COLO668 (cell line): Measurements from ENCODE around the gene RUBCN.
A peak's percentile ranks its signal among the peaks of the same experiment; 100 is the strongest.

Experiments used
- DNase-seq: peaks from one replicate; lab custom pipeline; 2025; ENCODE audit not compliant: unreplicated experiment; lab: John Stamatoyannopoulos, UW

The RUBCN gene

DNA sequence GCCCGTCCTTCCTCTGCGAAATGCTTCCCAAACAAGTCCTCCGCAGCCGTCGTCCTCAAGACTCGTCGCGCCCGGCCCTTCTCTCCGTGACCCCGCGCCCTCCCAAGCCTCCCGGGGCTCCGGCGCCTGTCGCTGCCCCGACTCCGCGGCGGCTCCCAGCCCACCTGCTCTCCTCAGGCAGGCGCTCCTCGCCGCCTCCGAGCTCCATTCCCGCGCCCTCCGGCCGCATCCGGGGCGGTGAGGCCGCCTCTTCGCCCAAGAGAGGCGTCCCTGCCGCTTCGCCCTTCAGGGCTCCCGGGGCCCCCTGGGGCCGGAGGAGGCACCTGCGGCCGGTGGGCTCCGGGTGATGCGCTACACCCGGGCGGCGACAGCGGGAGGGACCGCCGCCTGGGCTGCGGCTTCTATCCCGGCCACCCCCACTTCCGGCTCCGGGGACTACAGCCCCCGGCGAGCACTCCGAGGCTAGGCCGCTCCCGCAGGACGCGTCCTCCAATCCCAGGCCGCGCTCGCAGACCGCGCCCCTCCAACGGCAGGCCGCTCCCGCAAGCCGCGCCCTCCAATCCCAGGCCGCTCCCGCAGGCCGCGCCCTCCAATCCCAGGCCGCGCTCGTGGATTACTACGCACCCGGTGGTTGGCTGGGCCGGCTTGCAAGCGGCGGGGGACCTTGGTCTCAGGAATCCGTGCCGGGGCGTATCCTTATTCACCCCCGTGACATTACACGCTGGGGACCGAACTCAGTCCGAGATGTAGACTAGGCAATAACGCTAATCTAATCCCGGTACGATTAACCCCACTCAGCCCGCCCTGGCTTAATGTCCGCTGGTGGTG lies at the start of gene RUBCN:
Gene RUBCN (minus strand): TSS at position 414 of the 828 bp plus-strand sequence. CDS start 185 bp downstream, at position 229.
- peak; percentile 94 for DNase-seq

DNA sequence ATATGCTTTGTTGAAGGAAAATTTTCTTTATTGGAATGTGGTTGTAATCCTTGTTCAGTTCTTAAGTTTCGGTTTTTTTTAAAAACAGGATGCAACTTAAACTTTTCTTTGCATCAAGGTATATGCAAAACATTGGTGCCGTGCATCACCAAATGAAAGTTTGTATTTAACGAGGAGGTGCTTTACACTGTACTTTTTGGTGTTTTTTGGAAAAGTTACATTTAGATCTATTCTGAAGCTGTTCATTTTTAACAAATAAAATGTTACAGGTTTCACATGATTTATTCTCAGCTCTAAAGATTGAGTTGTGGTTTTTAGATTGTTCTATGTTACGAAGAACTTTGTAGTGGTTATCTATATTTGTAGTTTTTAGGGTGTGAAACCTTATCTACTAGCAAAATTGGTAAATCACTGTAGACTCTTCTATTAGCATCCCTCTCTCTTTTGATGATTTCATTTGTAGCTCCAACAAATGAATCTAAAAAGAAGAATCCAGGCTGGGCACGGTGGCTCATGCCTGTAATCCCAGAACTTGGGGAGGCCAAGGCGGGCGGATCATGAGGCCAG lies 47.4 kb upstream of the RUBCN start:
- no peak for DNase-seq

DNA sequence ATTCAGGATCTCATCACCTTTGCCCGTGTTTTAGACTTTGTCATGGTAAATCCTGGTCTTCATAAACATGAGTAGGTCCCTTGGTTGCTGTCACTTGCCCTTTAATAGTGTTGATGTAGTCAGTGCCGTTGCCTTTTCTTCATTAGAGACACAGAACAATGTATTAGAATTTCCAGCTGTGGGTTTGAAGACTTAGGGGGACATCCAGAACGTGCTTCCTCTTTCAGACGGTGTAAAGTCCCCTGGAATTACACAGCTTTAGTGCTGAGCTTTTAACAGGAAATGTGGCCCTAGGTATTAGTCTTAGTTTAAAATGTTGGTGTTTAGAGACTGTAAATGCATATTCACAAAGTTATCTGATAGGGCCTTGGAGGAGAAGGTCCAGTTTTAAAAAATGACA lies 45.5 kb upstream of the RUBCN start:
- DNase-seq, result no peak

DNA sequence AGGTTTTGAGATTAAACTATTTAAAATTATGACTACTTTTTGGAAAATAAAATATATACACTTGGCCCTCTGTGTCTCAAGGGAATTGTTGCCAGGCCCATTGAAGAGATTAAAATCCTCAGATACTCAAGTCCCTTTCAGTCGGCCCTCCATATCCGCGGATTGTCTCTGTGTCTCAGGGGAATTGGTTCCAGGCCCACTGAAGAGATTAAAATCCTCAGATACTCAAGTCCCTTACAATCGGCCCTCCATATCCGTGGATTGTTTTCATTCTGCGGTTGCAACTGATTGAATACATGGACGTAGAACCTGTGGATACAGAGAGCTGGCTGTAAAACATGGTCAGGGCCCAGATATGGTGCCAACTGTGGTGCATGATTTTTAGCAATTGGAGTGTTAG lies 38.6 kb upstream of the RUBCN start:
- DNase-seq, result no peak

GRCh38 chr3:197761784-197762183 lies 25.1 kb upstream of the RUBCN start:
- no peak for DNase-seq

- no peak for DNase-seq
These were observed 21.8 kb upstream of the RUBCN start for GRCh38 chr3:197758512-197758911.

DNA sequence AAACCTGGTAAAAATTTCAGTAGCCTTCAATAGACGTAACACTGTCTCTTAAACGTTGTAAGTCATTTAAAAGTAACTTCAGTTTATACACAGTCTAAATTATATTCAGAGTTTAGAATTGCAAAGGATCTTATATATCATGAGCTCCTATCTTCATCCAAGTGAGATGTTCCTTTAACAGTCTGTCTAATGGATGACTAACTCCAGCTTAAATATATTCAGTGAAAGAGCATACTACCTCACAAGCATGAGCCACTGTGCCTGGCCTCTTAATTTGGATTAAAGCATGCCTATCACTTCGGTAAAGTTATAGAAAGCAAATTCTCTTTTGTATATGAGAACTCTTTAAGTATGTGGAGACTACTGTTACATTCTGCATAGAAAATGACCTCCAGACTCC lies 20.0 kb upstream of the RUBCN start:
- DNase-seq, result no peak

- no peak for DNase-seq
These were observed 16.6 kb upstream of the RUBCN start for GRCh38 chr3:197753263-197753662.

DNA sequence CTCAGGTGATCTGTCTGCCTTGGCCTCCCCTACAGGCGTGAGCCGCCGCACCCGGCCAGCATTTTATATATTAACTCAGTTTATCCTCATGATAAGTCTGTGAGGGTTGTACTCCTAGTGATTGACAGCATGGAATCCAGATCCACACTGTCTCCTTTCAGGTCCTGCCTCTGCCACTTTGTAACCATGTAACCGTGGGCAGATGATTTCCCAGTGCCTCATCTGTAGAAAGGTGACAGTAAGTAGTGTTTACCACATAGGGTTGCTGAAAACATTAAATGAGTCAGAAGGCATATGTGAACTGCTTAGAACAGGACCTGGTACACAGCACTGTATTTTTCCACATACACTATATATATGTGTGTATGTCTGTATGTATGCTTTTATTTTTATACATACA lies 15.4 kb upstream of the RUBCN start:
- no peak for DNase-seq

GRCh38 chr3:197750858-197751737 lies 14.4 kb upstream of the RUBCN start:
- DNase-seq, result peak; percentile 23

DNA sequence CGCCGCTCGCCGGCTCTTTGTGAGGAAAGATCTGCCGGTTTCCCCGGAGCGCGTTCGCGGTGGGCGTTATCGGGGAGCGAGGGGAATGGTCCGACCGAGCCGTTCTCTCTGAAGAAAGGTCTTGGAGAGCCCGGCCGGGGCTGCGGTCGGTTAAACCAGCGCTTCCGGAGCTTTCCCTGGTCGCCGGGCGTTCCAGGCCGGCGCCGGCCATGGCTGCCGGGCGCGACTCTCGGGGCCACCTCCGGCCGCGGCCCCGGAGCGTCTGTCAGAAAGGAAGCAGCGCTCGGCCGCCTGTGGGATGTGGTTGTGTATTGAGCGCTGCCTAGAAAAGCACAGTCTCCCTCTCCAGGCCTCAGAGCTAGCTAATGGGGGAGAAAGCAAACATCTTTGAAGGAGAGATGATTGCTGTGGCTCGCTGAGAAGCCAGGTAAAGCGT lies 13.7 kb upstream of the RUBCN start:
- peak; percentile 65 for DNase-seq

DNA sequence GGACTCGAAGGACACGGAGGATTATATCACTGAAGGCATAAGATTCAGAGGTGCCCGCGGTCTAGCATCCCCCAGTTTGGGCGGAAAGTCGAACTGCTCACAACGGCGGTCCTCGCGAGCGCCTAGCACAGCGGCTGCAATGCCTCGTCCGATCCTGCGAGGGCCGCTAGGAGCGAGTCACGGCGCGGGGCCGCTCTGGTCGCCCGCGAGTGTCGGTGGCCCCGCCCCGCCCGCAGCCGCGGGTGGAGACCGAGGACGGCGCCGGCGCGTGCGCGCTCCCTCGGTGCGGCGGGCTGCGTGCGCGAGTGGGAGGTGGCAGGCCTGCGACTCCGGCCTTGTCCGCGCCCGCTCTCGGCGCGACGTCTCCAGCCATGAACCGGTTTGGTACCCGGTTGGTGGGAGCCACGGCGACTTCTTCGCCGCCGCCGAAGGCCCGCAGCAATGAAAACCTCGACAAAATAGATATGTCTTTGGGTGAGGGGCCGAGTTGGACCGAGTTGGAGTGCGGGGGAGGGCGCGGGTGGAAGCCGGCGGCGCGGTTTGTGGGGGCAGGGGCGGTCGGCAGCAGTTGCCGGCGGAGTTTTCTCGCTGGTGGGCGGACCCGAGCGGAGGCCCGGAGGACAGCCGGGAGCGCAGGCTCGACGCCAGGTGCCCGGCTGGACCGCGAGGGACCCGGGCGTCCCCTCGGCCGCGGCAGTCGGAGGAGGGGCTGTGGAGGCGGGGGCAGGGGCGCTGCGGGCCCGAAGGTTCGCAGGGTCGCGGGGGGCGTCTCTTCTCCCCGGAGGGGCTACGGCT lies 13.1 kb upstream of the RUBCN start, which contains the start of gene FYTTD1:
Gene FYTTD1 (plus strand): TSS at position 283 of the 795 bp plus-strand sequence. CDS start 89 bp downstream, at position 372.
- peak; percentile 93 for DNase-seq

DNA sequence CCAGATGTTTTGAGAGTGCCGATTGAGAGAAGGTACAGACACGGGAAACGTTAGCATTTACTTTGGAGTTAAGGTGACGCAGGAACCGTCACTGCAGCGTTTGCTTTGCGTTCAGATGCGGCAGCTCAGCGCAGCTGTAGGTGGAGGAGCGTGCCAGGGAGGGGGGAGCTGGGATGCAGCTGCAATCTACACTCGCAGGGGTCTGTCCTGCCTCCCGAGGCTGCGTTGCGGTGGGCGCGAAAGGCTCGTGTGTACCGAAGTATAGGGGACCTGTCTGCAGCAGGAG lies 12.6 kb upstream of the RUBCN start:
- DNase-seq, result peak; percentile 63

DNA sequence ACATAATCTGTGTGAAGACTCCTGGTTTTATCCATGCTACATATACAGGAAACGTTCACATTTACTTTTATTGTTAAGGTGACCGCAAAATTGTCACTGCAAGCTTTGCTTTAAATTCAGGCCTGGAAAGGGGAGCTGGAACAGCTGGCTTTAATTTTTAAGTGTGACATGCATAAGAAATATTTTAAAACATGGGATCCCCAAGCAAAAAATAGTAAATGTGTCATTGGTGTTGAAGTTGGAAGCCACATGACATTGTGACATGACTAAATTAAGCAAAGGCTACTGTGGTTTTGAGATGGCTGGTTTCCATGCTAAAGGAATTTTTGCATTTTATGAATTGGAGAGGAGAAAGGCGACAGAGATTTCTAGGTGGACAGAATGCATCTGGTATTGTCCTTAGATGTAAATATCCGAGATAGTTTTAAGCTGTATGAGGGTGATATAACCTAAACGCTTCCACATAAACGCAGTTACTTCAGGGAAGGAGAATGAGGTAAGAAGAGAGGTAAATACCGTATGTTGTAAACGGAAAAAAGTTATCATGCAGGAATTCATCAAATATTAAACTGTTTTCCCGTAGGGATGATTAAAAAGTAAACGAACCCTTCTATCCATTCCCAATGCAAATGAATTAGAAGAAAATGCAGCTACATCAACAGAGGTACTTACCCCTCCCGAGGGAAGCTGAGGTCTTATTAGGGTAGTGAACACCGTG lies 12.1 kb upstream of the RUBCN start:
- DNase-seq, result no peak

- no peak for DNase-seq
These were observed 10.1 kb upstream of the RUBCN start for GRCh38 chr3:197746801-197747237.

GRCh38 chr3:197746209-197746608 lies 9.5 kb upstream of the RUBCN start:
- DNase-seq, result no peak

- DNase-seq, result no peak
These were observed 6.1 kb upstream of the RUBCN start for GRCh38 chr3:197742787-197743186.

DNA sequence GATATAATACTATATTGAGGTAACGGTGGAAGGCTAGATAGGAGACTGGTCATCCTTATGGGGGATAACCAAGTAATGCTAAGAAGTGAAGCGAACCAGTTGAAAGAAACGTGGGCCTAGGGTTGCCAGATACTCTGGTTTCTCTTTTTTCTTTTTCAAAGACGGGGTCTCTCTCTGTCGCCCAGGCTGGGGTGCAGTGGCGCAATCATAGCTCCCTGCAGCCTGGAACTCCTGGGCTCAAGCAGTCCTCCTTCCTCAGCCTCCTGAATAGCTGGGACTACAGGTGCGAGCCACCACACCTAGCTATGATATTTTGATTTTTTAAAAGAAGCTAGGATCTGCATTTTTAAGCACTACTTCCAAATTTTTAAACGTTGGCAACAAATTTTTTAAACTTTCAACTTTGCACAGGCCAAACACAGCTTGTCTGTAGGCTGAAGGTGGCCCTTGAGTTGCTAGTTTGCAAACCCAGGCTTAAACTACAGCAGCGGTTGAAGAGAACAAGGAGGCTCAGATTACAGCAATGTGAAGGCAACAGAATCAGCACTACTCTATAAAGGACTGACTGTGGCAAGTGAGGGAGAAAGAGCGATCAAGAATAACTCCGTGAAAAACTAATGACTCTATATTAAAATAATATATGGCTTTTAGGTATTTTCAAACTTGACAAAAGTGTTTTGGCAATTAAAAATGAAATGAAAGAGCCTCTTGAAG lies 1.2 kb upstream of the RUBCN start:
- no peak for DNase-seq

DNA sequence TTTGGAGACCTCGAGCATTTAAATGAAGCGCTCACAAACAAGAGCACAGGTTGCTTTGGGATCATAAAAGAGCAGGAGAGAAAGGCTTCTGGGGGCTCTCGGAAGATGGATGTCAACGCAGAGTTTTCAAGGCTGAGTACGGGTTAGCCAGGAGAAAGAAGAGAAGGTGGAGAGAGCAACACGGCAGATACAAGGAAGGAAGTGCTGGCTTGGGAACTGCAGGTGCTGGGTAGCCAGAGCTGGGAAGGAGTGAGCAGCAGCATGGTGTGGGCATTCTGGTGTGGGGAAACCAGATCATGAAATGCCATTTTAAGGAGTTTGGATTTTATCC lies 580 bp upstream of the RUBCN start:
- no peak for DNase-seq

- DNase-seq, result peak; percentile 14
These were observed 654 bp downstream of the RUBCN start for GRCh38 chr3:197736010-197736490.
